Limb (tissue), 2 donors: ENCODE data around the gene FTSJ3.
A peak's percentile ranks its signal among the peaks of the same experiment; 100 is the strongest.

Source experiments
- DNase-seq, 2 donors: peaks; one replicate each; pipeline ENCODE4 v3.0.0-alpha.2; 2016; ENCODE audit errors: extremely low spot score in 2 of 2

FTSJ3 gene

DNA sequence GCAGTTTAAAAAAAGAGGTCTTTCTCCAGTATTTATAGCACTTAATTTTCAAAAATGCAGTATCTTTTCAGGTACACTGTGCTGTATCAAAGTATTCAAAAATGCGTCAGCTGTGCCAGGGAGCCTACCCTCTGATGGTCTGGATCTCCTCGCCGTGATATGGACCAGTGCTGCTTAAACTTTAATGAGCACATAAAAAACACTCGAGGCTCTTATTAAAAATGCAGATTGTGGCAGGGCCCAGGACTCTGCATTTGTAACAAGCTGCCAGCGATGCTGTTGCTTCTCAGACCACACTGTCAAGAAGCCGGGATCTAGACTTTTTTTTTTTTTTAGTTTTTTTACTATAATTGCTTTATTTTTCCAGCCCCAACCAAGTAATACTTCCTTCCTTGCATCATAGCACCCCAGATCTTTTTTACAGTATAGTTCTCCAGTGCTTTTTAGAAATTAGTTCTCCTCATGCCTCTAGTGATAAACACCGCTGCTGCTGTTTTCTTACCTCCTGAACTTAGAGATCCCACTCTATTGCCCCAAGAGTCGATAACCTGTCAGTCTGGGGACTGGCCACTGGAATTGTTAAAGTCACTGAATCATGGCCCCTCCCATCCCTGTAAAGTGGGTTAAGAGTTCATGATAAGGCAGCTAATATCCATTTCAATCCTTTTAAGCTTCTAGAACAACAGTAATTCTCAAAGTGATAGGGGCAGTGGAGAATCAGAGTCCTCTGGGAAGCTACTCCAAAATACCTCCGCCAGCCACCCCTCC, 16.6 kb upstream of the FTSJ3 start:
- no peak for DNase-seq

DNA sequence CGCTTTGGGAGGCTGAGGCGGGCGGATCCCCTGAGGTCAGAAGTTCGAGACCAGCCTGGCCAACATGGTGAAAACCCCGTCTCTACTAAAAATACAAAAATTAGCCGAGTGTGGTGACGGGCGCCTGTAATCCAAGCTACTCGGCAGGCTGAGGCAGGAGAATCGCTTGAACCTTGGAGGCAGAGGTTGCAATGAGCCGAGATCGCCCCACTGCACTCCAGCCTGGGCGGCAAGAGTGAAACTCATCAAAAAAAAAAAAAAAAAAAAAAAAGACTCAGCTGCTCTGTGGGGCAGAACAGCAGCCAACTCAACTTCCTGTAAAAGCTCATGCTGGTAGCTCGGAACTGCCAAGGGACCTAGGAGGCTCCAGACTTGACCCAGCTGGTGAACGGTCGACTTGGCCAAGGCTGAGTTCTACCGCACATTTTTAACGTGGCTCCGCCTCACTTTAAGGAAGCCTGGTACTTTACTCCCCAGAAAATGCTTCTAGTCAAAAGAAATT, 16.0 kb upstream of the FTSJ3 start:
- peak; percentile 32 to 46 for DNase-seq

GRCh38 chr17:63842540-63843386, 15.3 kb upstream of the FTSJ3 start, which contains the start of gene SMARCD2:
Gene SMARCD2, minus strand, starts transcription at chr17:63842685. Its CDS starts 11 bp downstream, at chr17:63842674.
- peak; percentile 97 to 98 for DNase-seq

DNA sequence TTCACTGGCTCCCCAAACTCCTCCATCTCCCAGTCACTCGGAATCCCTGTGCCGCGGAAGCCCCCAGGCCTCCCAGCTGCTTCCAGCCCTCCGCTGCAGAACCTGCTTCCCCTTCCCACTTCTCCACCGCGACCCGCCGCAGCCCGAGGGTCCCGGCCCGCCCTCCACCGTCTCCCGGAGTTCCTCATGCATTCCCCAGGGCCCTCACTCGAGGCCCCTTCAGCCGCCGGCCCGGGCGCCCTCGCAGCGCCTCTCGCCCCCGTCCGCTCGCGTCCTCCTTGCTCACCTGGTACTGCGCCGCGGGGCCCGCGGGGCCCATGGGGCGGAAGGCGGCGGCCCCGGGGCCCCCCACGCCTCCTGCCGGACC, 14.7 kb upstream of the FTSJ3 start:
- DNase-seq, result peak in 1 of 2 donors; percentile 75

- DNase-seq, result peak; percentile 28 to 42
Measured at GRCh38 chr17:63841350-63842172, 14.1 kb upstream of the FTSJ3 start.

DNA sequence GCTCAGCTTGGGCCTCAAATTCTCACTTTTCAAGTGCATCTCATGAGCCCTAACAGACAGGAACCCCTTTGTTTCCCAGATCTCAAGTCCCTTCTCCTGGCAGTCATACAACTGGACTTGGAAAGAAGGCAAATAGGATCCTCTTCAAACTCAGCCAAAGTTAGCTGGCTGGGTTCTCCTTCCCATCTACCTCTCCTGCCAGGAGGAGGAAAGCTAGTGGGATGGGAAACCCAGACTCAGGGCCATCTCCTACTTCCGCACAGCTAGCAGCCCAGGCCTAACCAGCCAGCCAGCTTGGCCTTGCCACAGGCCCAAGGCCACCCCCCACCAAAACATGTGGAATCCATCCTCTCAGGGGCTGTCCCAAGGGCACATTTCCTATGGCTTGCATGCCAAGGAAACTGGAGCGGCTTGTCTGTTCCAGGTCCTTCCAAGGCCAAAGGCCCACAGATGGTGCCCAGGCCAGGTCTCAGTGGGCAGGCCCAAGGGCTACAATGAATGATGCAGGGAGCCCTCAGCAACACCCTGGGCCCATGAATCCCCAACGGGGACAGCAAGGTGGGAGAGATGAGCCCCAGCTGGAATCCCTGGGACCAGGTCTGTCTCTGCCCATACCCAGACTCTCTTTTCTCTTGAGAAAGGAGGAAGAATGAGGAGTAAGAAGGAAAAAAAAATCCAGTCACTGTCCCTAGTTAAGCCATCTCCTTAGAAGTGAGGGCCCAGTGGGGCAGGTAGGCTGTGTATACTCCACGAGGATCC, 13.3 kb upstream of the FTSJ3 start:
- no peak for DNase-seq

GRCh38 chr17:63838631-63839171, 11.2 kb upstream of the FTSJ3 start:
- DNase-seq, result peak; percentile 68 to 70

DNA sequence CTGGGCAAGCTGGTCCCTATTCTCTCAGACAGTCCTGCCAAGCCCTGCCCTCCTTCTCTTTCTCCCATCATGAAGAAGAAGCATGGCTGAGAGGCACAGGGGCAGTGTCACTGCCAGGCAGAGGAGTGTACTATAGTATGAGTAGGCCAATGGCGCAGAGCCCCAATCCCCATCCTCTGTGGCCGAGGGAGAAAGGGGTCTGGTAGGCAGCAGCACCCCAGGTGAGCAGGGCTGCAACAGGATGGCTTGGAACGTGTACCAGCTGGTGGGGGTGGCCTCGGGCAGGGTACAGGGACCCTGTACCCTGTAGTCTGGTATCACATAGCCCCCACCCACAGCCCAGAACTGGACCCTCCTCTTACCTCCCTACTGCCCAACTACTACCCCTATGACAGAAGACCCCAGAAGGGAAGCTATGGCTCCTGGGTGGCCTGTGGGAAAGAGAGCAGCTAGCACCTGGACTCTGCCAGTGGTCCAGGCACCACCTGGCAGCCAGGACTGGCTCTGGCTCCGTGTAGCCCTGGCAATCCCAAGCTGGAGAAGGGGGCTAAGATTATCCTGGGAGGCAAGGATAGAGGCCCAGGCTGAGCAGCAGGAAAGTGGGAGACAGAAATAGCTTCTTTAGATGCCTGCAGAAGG, 10.6 kb upstream of the FTSJ3 start:
- DNase-seq, result no peak

- peak in 1 of 2 donors; percentile 42 for DNase-seq
Measured at GRCh38 chr17:63837480-63837879, 10.0 kb upstream of the FTSJ3 start.

DNA sequence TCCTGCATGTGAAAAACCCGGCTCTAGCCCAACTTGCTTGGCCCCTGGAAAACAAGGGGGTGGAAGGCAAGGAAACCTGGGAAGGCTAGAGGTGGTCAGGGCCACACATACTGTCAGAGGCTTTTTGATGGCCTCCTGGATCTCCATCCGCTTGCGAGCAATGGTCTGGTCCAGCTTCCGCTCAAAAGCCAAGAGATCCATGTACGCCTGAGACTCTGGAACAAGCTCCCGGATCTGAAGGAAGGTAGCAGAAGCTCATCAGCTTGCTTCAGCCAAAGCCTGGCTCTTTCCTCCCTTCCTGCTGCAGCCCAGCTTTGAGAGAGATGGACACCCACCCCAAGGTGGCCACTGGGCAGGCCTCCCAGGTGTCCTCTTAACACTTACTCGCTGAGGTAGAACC, 9.3 kb upstream of the FTSJ3 start:
- no peak for DNase-seq

GRCh38 chr17:63835167-63835720, 7.8 kb upstream of the FTSJ3 start:
- no peak for DNase-seq

GRCh38 chr17:63834431-63835166, 7.1 kb upstream of the FTSJ3 start:
- DNase-seq, result peak in 1 of 2 donors; percentile 48

DNA sequence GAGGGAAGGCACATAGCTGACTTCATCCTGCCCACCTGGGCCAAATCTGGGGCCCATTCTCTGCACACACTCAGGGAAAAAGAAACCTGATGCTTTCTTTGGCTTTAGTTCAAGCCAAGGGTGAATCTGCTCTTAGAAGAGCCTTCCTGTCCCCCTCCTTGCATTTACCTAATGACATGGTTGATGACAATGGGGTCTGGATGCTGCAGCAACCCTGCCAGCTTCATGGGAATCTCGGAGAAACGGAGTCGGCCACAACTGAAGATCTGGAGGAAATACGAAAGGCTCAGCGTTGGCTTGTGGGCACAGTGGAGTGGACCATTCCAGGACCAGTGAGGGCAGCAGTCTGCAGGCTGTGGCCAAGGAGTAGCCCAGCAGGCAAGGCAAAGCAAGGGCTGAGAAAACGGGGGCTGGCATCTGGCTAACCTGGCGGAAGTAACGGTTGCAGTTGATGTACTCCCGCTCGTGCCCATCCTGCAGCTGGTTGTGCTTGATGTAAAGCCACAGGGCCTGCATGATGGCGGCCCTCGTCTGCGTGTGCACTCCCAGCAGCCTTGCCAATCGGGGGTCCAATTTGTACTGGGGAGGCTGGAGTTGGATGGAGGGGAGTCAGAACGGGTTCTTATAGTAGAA, 6.4 kb upstream of the FTSJ3 start:
- no peak for DNase-seq

- DNase-seq, result no peak
Measured at GRCh38 chr17:63833026-63833740, 5.7 kb upstream of the FTSJ3 start.

GRCh38 chr17:63832455-63832854, 5.0 kb upstream of the FTSJ3 start:
- DNase-seq, result no peak

DNA sequence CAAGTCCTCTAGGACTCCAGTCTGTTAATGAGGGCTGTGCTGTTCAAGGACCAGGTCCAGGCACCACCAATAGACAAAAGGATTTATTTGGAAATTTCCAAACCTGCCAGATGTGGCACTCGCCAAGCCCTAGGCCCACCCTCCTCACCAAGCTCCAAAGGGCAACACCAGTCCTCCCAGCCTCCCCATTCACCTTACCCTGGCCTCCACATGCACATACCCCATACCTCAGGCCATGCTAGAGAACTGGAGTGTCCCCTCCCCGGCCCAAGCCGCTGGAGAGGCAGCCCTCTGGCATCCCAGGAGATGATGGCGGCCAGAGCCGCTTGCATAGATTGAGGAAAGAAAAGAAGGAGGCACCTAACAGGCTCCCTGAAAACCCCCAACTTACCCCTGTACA, 4.6 kb upstream of the FTSJ3 start:
- DNase-seq, result no peak

DNA sequence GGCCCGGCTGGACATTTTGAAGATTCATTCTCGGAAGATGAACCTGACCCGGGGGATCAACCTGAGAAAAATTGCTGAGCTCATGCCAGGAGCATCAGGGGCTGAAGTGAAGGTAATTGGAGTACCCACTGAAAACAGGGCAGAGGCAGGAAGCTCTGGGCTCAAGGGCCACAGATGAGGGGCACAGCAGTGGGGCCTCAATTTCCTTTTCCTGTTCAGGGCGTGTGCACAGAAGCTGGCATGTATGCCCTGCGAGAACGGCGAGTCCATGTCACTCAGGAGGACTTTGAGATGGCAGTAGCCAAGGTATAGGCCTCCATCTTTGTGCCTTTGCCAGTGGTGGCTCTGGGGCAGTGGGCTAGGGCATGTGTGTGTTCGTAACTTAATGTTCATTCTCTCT, 4.0 kb upstream of the FTSJ3 start:
- no peak for DNase-seq
